ENCODE results near the gene YY2.

YY2 gene

DNA sequence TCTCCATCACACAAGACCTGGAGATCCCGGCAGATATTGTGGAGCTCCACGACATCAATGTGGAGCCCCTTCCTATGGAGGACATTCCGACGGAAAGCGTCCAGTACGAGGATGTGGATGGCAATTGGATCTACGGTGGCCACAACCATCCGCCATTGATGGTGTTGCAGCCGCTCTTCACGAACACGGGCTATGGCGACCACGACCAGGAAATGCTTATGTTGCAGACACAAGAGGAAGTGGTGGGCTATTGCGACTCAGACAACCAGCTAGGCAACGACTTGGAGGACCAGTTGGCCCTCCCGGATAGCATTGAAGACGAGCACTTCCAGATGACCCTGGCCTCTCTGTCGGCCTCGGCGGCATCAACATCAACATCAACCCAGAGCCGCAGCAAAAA is 717 bp downstream of the YY2 start:
- H3K36me3 ChIP-seq (ENCODE audit: control insufficient read depth, low read length), result peaks cover 17% of the 10 kb centered on the region
- no peaks in the 10 kb centered on the region for H3K9me3 ChIP-seq (ENCODE audit: control insufficient read depth, insufficient read depth, low read length)
- H3K27ac ChIP-seq (ENCODE audit: low read depth, low read length), result no peak overlapping the region
- H3K4me2 ChIP-seq (ENCODE audit: low read length), result no peak overlapping the region
- TF ChIP-seq EZH2phosphoT487 (IDR thresholded peaks at IDR 0.05; ENCODE audit: borderline replicate concordance, low read length), result no peak
- no peak for TF ChIP-seq CTCF (IDR thresholded peaks at IDR 0.05; ENCODE audit: low read depth, low read length, poor library complexity, severe bottlenecking)
- H4K20me1 ChIP-seq (ENCODE audit: control insufficient read depth, insufficient read depth, low read depth, low read length), result no peaks in the 10 kb centered on the region
- no peaks in the 10 kb centered on the region for H3K4me1 ChIP-seq (ENCODE audit: control insufficient read depth, low read length)
- no peak overlapping the region for H3K4me3 ChIP-seq (ENCODE audit: low read length)
- no peaks in the 10 kb centered on the region for H3F3A ChIP-seq (ENCODE audit: control insufficient read depth, insufficient read depth)
- H3K27me3 ChIP-seq (ENCODE audit: control insufficient read depth, low read length), result no peaks in the 10 kb centered on the region
- H3K79me2 ChIP-seq (ENCODE audit: control insufficient read depth, low read length), result no peaks in the 10 kb centered on the region
- no peaks in the 10 kb centered on the region for H3K9me2 ChIP-seq (replicated peaks; ENCODE audit: control insufficient read depth, low read length)

DNA sequence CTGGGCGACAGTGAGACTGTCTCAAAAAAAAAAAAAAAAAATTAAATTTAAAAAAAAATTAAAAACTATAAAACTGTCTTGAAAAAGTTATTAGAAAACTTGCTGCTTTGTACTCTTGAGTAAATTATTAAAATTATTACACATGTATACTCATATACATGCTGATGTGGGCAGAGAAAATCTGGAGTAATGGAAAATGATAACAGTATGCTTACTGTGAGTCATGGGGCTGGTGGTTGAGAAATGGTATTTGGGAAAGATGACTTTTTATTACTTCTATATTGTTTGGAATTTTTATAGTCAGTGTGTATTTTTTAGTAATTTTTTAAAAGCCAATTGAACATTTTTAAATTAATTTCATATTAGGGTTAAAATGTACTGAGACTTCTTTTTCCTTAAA is 7.5 kb downstream of the YY2 start:
- Histone ChIP-seq H3K9me3 (ENCODE audit: control insufficient read depth, insufficient read depth, low read length) (no peaks in the 10 kb centered on the region), H3K27me3 (ENCODE audit: control insufficient read depth, low read length) (no peaks in the 10 kb centered on the region), H3K79me2 (ENCODE audit: control insufficient read depth, low read length) (no peaks in the 10 kb centered on the region), H4K20me1 (ENCODE audit: control insufficient read depth, insufficient read depth, low read depth, low read length) (no peaks in the 10 kb centered on the region), H3K4me2 (ENCODE audit: low read length) (no peak overlapping the region), H3F3A (ENCODE audit: control insufficient read depth, insufficient read depth) (no peaks in the 10 kb centered on the region), H3K9me2 (replicated peaks; ENCODE audit: control insufficient read depth, low read length) (no peaks in the 10 kb centered on the region), H3K4me3 (ENCODE audit: low read length) (no peak overlapping the region), H3K36me3 (ENCODE audit: control insufficient read depth, low read length) (no peaks in the 10 kb centered on the region), H3K4me1 (ENCODE audit: control insufficient read depth, low read length) (no peaks in the 10 kb centered on the region), H3K27ac (ENCODE audit: low read depth, low read length) (no peak overlapping the region)
- TF ChIP-seq CTCF (IDR thresholded peaks at IDR 0.05; ENCODE audit: low read depth, low read length, poor library complexity, severe bottlenecking), result no peak
- no peak for TF ChIP-seq EZH2phosphoT487 (IDR thresholded peaks at IDR 0.05; ENCODE audit: borderline replicate concordance, low read length)

DNA sequence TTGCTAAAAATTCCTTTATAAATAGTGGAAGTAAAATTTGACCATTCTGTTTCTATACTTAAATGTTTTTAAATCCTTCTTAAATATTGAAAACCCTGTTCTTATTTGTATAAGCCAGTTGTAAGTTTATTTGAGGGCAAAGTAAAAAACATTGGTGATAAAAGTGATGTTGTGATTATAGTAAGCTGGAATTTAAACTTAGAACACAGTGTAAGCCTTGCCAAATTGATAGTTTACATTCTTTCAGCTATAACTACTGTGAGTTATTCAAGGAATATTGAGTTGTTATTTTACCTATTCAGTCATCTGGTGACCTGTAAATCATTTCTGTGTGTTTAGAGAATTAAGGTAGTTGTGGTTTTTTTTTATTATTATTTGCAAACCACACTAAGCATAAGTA is 9.6 kb downstream of the YY2 start:
- Histone ChIP-seq H3K27ac (ENCODE audit: low read depth, low read length) (no peak overlapping the region), H4K20me1 (ENCODE audit: control insufficient read depth, insufficient read depth, low read depth, low read length) (no peaks in the 10 kb centered on the region), H3K27me3 (ENCODE audit: control insufficient read depth, low read length) (no peaks in the 10 kb centered on the region), H3F3A (ENCODE audit: control insufficient read depth, insufficient read depth) (no peaks in the 10 kb centered on the region), H3K9me3 (ENCODE audit: control insufficient read depth, insufficient read depth, low read length) (no peaks in the 10 kb centered on the region), H3K36me3 (ENCODE audit: control insufficient read depth, low read length) (no peaks in the 10 kb centered on the region), H3K79me2 (ENCODE audit: control insufficient read depth, low read length) (no peaks in the 10 kb centered on the region), H3K4me1 (ENCODE audit: control insufficient read depth, low read length) (no peaks in the 10 kb centered on the region), H3K9me2 (replicated peaks; ENCODE audit: control insufficient read depth, low read length) (no peaks in the 10 kb centered on the region), H3K4me3 (ENCODE audit: low read length) (no peak overlapping the region), H3K4me2 (ENCODE audit: low read length) (no peak overlapping the region)
- TF ChIP-seq CTCF (IDR thresholded peaks at IDR 0.05; ENCODE audit: low read depth, low read length, poor library complexity, severe bottlenecking), result no peak
- no peak for TF ChIP-seq EZH2phosphoT487 (IDR thresholded peaks at IDR 0.05; ENCODE audit: borderline replicate concordance, low read length)

DNA sequence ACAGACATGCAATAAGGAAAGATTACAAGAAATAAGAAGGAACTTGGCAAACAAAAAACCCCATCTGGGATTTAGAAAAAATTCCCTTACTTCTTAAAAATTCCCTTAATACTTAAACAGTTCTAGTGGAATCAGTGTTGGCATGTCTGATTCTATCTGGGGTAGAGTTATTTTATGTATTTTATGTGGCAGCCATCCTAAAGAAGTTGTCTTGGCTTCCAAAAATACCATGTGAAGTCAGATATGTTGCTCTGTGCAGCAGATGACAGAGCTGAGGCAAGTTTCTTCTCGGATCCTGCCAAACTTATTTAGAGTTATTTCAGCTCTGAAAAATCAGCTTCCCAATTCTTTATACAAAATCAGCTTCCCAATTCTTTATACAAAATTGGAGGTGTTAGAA is 14.7 kb downstream of the YY2 start:
- Histone ChIP-seq H3K36me3 (ENCODE audit: control insufficient read depth, low read length) (no peaks in the 10 kb centered on the region), H4K20me1 (ENCODE audit: control insufficient read depth, insufficient read depth, low read depth, low read length) (no peaks in the 10 kb centered on the region), H3K9me2 (replicated peaks; ENCODE audit: control insufficient read depth, low read length) (no peaks in the 10 kb centered on the region), H3K27ac (ENCODE audit: low read depth, low read length) (no peak overlapping the region), H3K4me1 (ENCODE audit: control insufficient read depth, low read length) (no peaks in the 10 kb centered on the region), H3K4me3 (ENCODE audit: low read length) (no peak overlapping the region), H3K79me2 (ENCODE audit: control insufficient read depth, low read length) (no peaks in the 10 kb centered on the region), H3K27me3 (ENCODE audit: control insufficient read depth, low read length) (no peaks in the 10 kb centered on the region), H3K9me3 (ENCODE audit: control insufficient read depth, insufficient read depth, low read length) (no peaks in the 10 kb centered on the region), H3F3A (ENCODE audit: control insufficient read depth, insufficient read depth) (no peaks in the 10 kb centered on the region), H3K4me2 (ENCODE audit: low read length) (no peak overlapping the region)
- TF ChIP-seq CTCF (IDR thresholded peaks at IDR 0.05; ENCODE audit: low read depth, low read length, poor library complexity, severe bottlenecking) (no peak), EZH2phosphoT487 (IDR thresholded peaks at IDR 0.05; ENCODE audit: borderline replicate concordance, low read length) (no peak)

All from DOHH2 (cell line).